H1 (cell line): ENCODE data around the gene UCHL1.

Experiments
- KDM1A ChIP-seq: fragments of 200-600, 300-600 bp; sonication (generic); IDR thresholded peaks from 2 replicates; pipeline ENCODE4 v1.7.1; 2016; ENCODE audit warnings: mild to moderate bottlenecking, low read length, borderline replicate concordance
- PHF8 ChIP-seq: fragments of 200-600 bp; sonication (generic); conservative IDR thresholded peaks from 2 replicates; pipeline ENCODE4 v1.7.1; 2012; ENCODE audit warnings: low read depth, mild to moderate bottlenecking, inconsistent platforms, low read length, moderate library complexity
- POLR2A ChIP-seq, 2 experiments: IDR thresholded peaks; 1 replicate in 1 of 2; 2 replicates in 1 of 2; pipeline ENCODE4 v1.6.1; 2011; ENCODE audit warnings: low read depth in 2 of 2, low read length in 2 of 2, mild to moderate bottlenecking in 2 of 2; ENCODE audit errors: control extremely low read depth in 1 of 2
- POLR2AphosphoS5 ChIP-seq: IDR thresholded peaks from 2 replicates; pipeline ENCODE4 v1.6.1; 2011; ENCODE audit warnings: low read depth, low read length
- RNF2 ChIP-seq: fragments of 200-900, 300-1000 bp; sonication (generic); IDR thresholded peaks from 2 replicates; pipeline ENCODE4 v1.7.1; 2016; ENCODE audit warnings: borderline replicate concordance, low read depth, mild to moderate bottlenecking, antibody characterized with exemption, low read length; ENCODE audit not compliant: poor library complexity, severe bottlenecking; ENCODE audit errors: missing control alignments
- SIN3A ChIP-seq, 2 experiments: IDR thresholded peaks in 1 of 2; conservative IDR thresholded peaks in 1 of 2; 2 replicates each; pipeline ENCODE4 v1.6.1; 2011 to 2012; ENCODE audit warnings: low read length in 2 of 2, improper control_type of control experiment in 1 of 2, low read depth in 1 of 2, mild to moderate bottlenecking in 1 of 2
- SP2 ChIP-seq: IDR thresholded peaks from 2 replicates; pipeline ENCODE4 v1.6.1; 2012; ENCODE audit warnings: mild to moderate bottlenecking, low read length, inconsistent platforms
- SUZ12 ChIP-seq: fragments of 200-600 bp; sonication (generic); IDR thresholded peaks from 2 replicates; pipeline ENCODE4 v1.6.1; 2012; ENCODE audit warnings: mild to moderate bottlenecking, inconsistent platforms, low read length, moderate library complexity, mixed read lengths
- TAF1 ChIP-seq: IDR thresholded peaks from 2 replicates; pipeline ENCODE4 v1.6.1; 2011; ENCODE audit warnings: mild to moderate bottlenecking, low read depth, low read length
- YY1 ChIP-seq: IDR thresholded peaks from 2 replicates; pipeline ENCODE4 v1.6.1; 2011; ENCODE audit warnings: low read depth, mild to moderate bottlenecking, low read length
- TF ChIP-seq, protein P1 (sequence below), 3 experiments: IDR thresholded peaks; 1 replicate in 2 of 3; 2 replicates in 1 of 3; pipeline versions ENCODE4 v1.5.1 to v1.6.1; 2011; ENCODE audit warnings: low read length in 3 of 3, mild to moderate bottlenecking in 3 of 3, inconsistent platforms in 2 of 3, low read depth in 1 of 3, moderate library complexity in 1 of 3; ENCODE audit not compliant: insufficient read depth in 1 of 3; ENCODE audit errors: control extremely low read depth in 1 of 3

DNA sequence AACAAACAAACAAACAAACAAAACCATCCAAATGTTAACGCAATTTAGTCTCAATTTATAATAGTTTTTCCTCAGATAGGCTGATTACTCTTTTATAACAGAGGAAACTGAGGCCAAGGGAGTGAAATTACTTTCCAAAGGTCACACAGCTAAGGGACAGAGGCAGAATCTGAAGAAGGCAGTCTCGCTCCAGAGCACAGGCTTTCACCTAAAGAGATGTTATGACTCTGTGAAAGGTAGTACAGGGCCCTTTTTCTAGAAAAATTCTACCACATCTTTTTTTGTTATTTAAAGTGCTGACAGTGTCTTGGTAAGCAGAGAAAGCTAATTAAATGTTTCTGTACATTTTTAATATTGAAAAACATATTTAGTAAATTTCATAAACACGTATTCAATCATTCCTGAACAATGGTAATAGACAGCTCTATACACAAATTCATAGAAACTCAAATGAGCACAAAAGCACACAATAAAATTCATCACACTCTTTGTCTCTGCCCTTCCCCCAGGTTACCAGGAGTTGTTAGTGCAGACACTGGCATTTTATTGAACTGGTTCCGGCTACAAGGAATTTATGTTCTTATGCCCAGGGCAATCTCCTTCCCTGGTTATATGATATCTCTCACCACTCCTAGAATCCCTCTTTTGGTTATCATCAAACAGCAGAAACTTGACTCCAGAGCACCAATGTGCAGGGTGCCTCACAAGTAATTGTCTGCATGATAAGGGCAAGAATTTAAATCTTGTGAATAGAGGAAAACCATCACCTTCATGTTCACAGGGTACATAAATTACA, 34.7 kb upstream of the UCHL1 start:
- TF ChIP-seq PHF8 (no peak), SP2 (no peak), SIN3A (conservative IDR thresholded peaks at IDR 0.05 in 1 of 2, IDR thresholded peaks at IDR 0.05 in 1 of 2; ENCODE audit: low read depth in 1 of 2, low read length in 2 of 2) (no peak), POLR2AphosphoS5 (no peak), POLR2A (IDR thresholded peaks at IDR 0.05; ENCODE audit: control extremely low read depth in 1 of 2, low read depth in 2 of 2, low read length in 2 of 2) (no peak), SUZ12 (no peak), TAF1 (no peak), RNF2 (no peak), YY1 (no peak), KDM1A (no peak)
- TF ChIP-seq, protein P1, sequence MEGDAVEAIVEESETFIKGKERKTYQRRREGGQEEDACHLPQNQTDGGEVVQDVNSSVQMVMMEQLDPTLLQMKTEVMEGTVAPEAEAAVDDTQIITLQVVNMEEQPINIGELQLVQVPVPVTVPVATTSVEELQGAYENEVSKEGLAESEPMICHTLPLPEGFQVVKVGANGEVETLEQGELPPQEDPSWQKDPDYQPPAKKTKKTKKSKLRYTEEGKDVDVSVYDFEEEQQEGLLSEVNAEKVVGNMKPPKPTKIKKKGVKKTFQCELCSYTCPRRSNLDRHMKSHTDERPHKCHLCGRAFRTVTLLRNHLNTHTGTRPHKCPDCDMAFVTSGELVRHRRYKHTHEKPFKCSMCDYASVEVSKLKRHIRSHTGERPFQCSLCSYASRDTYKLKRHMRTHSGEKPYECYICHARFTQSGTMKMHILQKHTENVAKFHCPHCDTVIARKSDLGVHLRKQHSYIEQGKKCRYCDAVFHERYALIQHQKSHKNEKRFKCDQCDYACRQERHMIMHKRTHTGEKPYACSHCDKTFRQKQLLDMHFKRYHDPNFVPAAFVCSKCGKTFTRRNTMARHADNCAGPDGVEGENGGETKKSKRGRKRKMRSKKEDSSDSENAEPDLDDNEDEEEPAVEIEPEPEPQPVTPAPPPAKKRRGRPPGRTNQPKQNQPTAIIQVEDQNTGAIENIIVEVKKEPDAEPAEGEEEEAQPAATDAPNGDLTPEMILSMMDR (IDR thresholded peaks at IDR 0.05; ENCODE audit: control extremely low read depth in 1 of 3, insufficient read depth in 1 of 3, low read depth in 1 of 3, low read length in 3 of 3): no peak
